Suppressor macrophage treated with lipopolysaccharide for 4 hours (primary cell): ENCODE data around the gene PPTC7.
"Not testable (repeated sequence)": the region's sequence is repeated elsewhere in the genome, so short reads cannot be mapped to it uniquely, and the experiment has no call there.

ENCODE experiments used
- DNase-seq: peaks from one replicate; pipeline ENCODE4 v3.0.0-alpha.2; 2020

Gene PPTC7

GRCh38 chr12:110560946-110561345 lies 22.2 kb downstream of the PPTC7 start:
- no peak for DNase-seq

- no peak for DNase-seq
Observed at GRCh38 chr12:110560048-110560447, 23.1 kb downstream of the PPTC7 start.

- DNase-seq: not testable (repeated sequence)
Observed at GRCh38 chr12:110558945-110559344, 24.2 kb downstream of the PPTC7 start.

- DNase-seq: no peak
Observed at GRCh38 chr12:110557300-110557699, 25.8 kb downstream of the PPTC7 start.

- no peak for DNase-seq
Observed at GRCh38 chr12:110556705-110557104, 26.4 kb downstream of the PPTC7 start.

- DNase-seq: peak; percentile 25
Observed at GRCh38 chr12:110555577-110556406, 27.3 kb downstream of the PPTC7 start.

- no peak for DNase-seq
Observed at GRCh38 chr12:110554184-110554583, 28.9 kb downstream of the PPTC7 start.

- DNase-seq: no peak
Observed at GRCh38 chr12:110550981-110551380, 32.1 kb downstream of the PPTC7 start.

GRCh38 chr12:110549716-110550115 lies 33.4 kb downstream of the PPTC7 start:
- no peak for DNase-seq

GRCh38 chr12:110548678-110549077 lies 34.4 kb downstream of the PPTC7 start:
- DNase-seq: no peak

- no peak for DNase-seq
Observed at GRCh38 chr12:110547090-110547489, 36.0 kb downstream of the PPTC7 start.

GRCh38 chr12:110546339-110546738 lies 36.8 kb downstream of the PPTC7 start:
- peak; percentile 41 for DNase-seq

GRCh38 chr12:110545812-110546211 lies 37.3 kb downstream of the PPTC7 start:
- DNase-seq: no peak

- peak; percentile 83 for DNase-seq
Observed at GRCh38 chr12:110545259-110545658, 37.9 kb downstream of the PPTC7 start.

- no peak for DNase-seq
Observed at GRCh38 chr12:110543965-110544364, 39.2 kb downstream of the PPTC7 start.

- DNase-seq: no peak
Observed at GRCh38 chr12:110543252-110543959, 39.7 kb downstream of the PPTC7 start.

- DNase-seq: no peak
Observed at GRCh38 chr12:110540048-110540447, 43.1 kb downstream of the PPTC7 start.

- DNase-seq: no peak
Observed at GRCh38 chr12:110538869-110539622, 44.1 kb downstream of the PPTC7 start.

- DNase-seq: no peak
Observed at GRCh38 chr12:110537605-110538409, 45.3 kb downstream of the PPTC7 start.

GRCh38 chr12:110536834-110537604 lies 46.1 kb downstream of the PPTC7 start:
- no peak for DNase-seq

- no peak for DNase-seq
Observed at GRCh38 chr12:110534811-110535210, 48.3 kb downstream of the PPTC7 start.

- no peak for DNase-seq
Observed at GRCh38 chr12:110533607-110534006, 49.5 kb downstream of the PPTC7 start.
